Smooth muscle cell (in vitro differentiated cells): Measurements from ENCODE around the gene TRPV5. TPM values are rescaled to one million over a fixed set of nuclear protein-coding genes. Genes with fewer than 3 reads are reported as not detected.

Experiments used
- DNase-seq: peaks from one replicate; lab custom pipeline; 2025; ENCODE audit not compliant: unreplicated experiment; lab: John Stamatoyannopoulos, UW
- H2AFZ ChIP-seq: fragments of 200-600 bp; sonication (generic); 2 replicates; pipeline ENCODE4 v1.6.0; 2016; ENCODE audit warnings: antibody characterized with exemption, low read depth, mild to moderate bottlenecking
- H3F3A ChIP-seq: fragments of 200-600 bp; sonication (generic); 2 replicates; pipeline ENCODE4 v1.6.0; 2017; ENCODE audit warnings: antibody characterized with exemption, low read depth
- H3K27ac ChIP-seq: fragments of 200-600 bp; sonication (generic); 2 replicates; pipeline ENCODE4 v1.5.1; 2016; ENCODE audit warnings: low read depth, mild to moderate bottlenecking
- H3K27me3 ChIP-seq: fragments of 200-600 bp; sonication (generic); 2 replicates; pipeline ENCODE4 v1.6.1; 2016; ENCODE audit warnings: low read depth, mild to moderate bottlenecking
- H3K36me3 ChIP-seq: fragments of 200-600 bp; sonication (generic); 2 replicates; pipeline ENCODE4 v1.5.1; 2016; ENCODE audit warnings: low read depth
- H3K4me1 ChIP-seq: fragments of 200-600 bp; sonication (generic); 2 replicates; pipeline ENCODE4 v1.5.1; 2016; ENCODE audit warnings: low read depth
- H3K4me2 ChIP-seq: fragments of 200-600 bp; sonication (generic); 2 replicates; pipeline ENCODE4 v1.6.0; 2016; ENCODE audit warnings: mild to moderate bottlenecking
- H3K4me3 ChIP-seq: fragments of 200-600 bp; sonication (generic); 2 replicates; pipeline ENCODE4 v1.5.1; 2016; ENCODE audit warnings: mild to moderate bottlenecking
- H3K79me2 ChIP-seq: fragments of 200-600 bp; sonication (generic); 2 replicates; pipeline ENCODE4 v1.6.0; 2016; ENCODE audit warnings: low read depth, mild to moderate bottlenecking
- H3K9ac ChIP-seq: fragments of 200-600 bp; sonication (generic); 2 replicates; pipeline ENCODE4 v1.6.0; 2016; ENCODE audit warnings: low read depth
- H3K9me3 ChIP-seq: fragments of 200-600 bp; sonication (generic); replicated peaks from 2 replicates; pipeline ENCODE4 v1.5.1; 2016; ENCODE audit warnings: low read depth
- H4K20me1 ChIP-seq: fragments of 200-600 bp; sonication (generic); 2 replicates; pipeline ENCODE4 v1.6.0; 2016; ENCODE audit warnings: low read depth
- WGBS: methylation state at CpG from one replicate; pipeline ENCODE4 v1.1.7; 2016; ENCODE audit warnings: low lambda C conversion rate; 5-methylcytosine and 5-hydroxymethylcytosine counted together
- polyA plus RNA-seq: library from polyadenylated mRNA; unstranded; fragments of >200 nt; fragmentation: Nextera tagmentation; extraction: Ambion mirVana; gene quantifications from 2 replicates; pipeline ENCODE4 v1.2.1, GENCODE V29; 2016
- total RNA-seq: library from RNA; depleted of rRNA; stranded (reverse); fragments of >200 nt; gene quantifications from 2 replicates; pipeline ENCODE4 v1.2.3, GENCODE V29; 2014
- TF ChIP-seq, protein P1 (sequence below): fragments of 200-600 bp; sonication (generic); IDR thresholded peaks from 2 replicates; pipeline ENCODE4 v1.5.1; 2017; ENCODE audit warnings: borderline replicate concordance, mild to moderate bottlenecking, antibody characterized with exemption; ENCODE audit not compliant: insufficient read depth, poor library complexity, severe bottlenecking

The TRPV5 gene
- total and polyA plus RNA-seq, 2 experiments from 2014 or later, result not detected

- Histone ChIP-seq H3F3A (no peaks in the 10 kb centered on the region), H3K4me2 (no peak overlapping the region), H3K4me1 (no peaks in the 10 kb centered on the region), H3K9me3 (no peaks in the 10 kb centered on the region), H2AFZ (no peak overlapping the region), H3K9ac (no peak overlapping the region), H4K20me1 (no peaks in the 10 kb centered on the region), H3K27me3 (peaks cover 10% of the 10 kb centered on the region), H3K27ac (no peak overlapping the region), H3K4me3 (no peak overlapping the region), H3K36me3 (no peaks in the 10 kb centered on the region), H3K79me2 (no peaks in the 10 kb centered on the region)
- 66% methylated on average over 3 of the region's 3 CpGs for WGBS
- TF ChIP-seq, protein P1, sequence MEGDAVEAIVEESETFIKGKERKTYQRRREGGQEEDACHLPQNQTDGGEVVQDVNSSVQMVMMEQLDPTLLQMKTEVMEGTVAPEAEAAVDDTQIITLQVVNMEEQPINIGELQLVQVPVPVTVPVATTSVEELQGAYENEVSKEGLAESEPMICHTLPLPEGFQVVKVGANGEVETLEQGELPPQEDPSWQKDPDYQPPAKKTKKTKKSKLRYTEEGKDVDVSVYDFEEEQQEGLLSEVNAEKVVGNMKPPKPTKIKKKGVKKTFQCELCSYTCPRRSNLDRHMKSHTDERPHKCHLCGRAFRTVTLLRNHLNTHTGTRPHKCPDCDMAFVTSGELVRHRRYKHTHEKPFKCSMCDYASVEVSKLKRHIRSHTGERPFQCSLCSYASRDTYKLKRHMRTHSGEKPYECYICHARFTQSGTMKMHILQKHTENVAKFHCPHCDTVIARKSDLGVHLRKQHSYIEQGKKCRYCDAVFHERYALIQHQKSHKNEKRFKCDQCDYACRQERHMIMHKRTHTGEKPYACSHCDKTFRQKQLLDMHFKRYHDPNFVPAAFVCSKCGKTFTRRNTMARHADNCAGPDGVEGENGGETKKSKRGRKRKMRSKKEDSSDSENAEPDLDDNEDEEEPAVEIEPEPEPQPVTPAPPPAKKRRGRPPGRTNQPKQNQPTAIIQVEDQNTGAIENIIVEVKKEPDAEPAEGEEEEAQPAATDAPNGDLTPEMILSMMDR, result no peak
- no peak for DNase-seq
Measured at GRCh38 chr7:142913051-142913450, 20.5 kb downstream of the TRPV5 start.

GRCh38 chr7:142910481-142910880, 23.1 kb downstream of the TRPV5 start:
- Histone ChIP-seq H3F3A (no peaks in the 10 kb centered on the region), H3K27ac (no peak overlapping the region), H3K4me1 (no peaks in the 10 kb centered on the region), H3K4me2 (no peak overlapping the region), H4K20me1 (no peaks in the 10 kb centered on the region), H3K4me3 (no peak overlapping the region), H3K9ac (no peak overlapping the region), H3K9me3 (no peaks in the 10 kb centered on the region), H3K27me3 (peaks cover 4% of the 10 kb centered on the region), H2AFZ (no peak overlapping the region), H3K79me2 (no peaks in the 10 kb centered on the region), H3K36me3 (no peaks in the 10 kb centered on the region)
- WGBS, result 96% methylated on average over 2 of the region's 2 CpGs
- TF ChIP-seq, protein P1, result no peak
- DNase-seq, result no peak

GRCh38 chr7:142910031-142910433, 23.5 kb downstream of the TRPV5 start:
- 86% methylated on average over 2 of the region's 2 CpGs for whole genome bisulfite sequencing
- Histone ChIP-seq H2AFZ (no peak overlapping the region), H3K27ac (no peak overlapping the region)

More at GRCh38 chr7:142910031-142910433, 23.5 kb downstream of the TRPV5 start:
- Histone ChIP-seq H4K20me1 (no peaks in the 10 kb centered on the region), H3K36me3 (no peaks in the 10 kb centered on the region), H3K4me3 (no peak overlapping the region), H3K4me2 (no peak overlapping the region), H3K9ac (no peak overlapping the region), H3K27me3 (peaks cover 4% of the 10 kb centered on the region), H3F3A (no peaks in the 10 kb centered on the region), H3K4me1 (no peaks in the 10 kb centered on the region), H3K9me3 (peaks cover 3% of the 10 kb centered on the region), H3K79me2 (no peaks in the 10 kb centered on the region)
- DNase-seq, result no peak
- TF ChIP-seq, protein P1, result no peak
